IPS-20b (cell line): ENCODE data around the gene TRAF5.
"Not testable (repeated sequence)": the region's sequence is repeated elsewhere in the genome, so short reads cannot be mapped to it uniquely, and the experiment has no call there.

ENCODE experiments used
- H3K27ac ChIP-seq: one replicate; pipeline ENCODE4 v1.5.1; 2013; ENCODE audit warnings: low read length
- H3K27me3 ChIP-seq: 2 replicates; pipeline ENCODE4 v1.6.1; 2013; ENCODE audit warnings: mild to moderate bottlenecking, low read length, inconsistent platforms; ENCODE audit not compliant: insufficient read depth
- H3K36me3 ChIP-seq: 2 replicates; pipeline ENCODE4 v1.6.1; 2013; ENCODE audit warnings: low read depth, mild to moderate bottlenecking, inconsistent platforms, low read length, moderate library complexity; ENCODE audit not compliant: insufficient read depth
- H3K4me1 ChIP-seq: 2 replicates; pipeline ENCODE4 v1.6.1; 2013; ENCODE audit warnings: mild to moderate bottlenecking, control low read depth, inconsistent platforms, low read length, moderate library complexity; ENCODE audit not compliant: insufficient read depth
- H3K4me3 ChIP-seq: 2 replicates; pipeline ENCODE4 v1.5.1; 2013; ENCODE audit warnings: mild to moderate bottlenecking, low read length, inconsistent platforms
- H3K9ac ChIP-seq: 2 replicates; pipeline ENCODE4 v1.6.1; 2013; ENCODE audit warnings: low read depth, mild to moderate bottlenecking, inconsistent platforms, low read length, moderate library complexity
- H3K9me3 ChIP-seq: 2 replicates; pipeline ENCODE4 v1.6.1; 2013; ENCODE audit warnings: mild to moderate bottlenecking, low read depth, low read length, inconsistent platforms; ENCODE audit not compliant: insufficient read depth

The TRAF5 gene

DNA sequence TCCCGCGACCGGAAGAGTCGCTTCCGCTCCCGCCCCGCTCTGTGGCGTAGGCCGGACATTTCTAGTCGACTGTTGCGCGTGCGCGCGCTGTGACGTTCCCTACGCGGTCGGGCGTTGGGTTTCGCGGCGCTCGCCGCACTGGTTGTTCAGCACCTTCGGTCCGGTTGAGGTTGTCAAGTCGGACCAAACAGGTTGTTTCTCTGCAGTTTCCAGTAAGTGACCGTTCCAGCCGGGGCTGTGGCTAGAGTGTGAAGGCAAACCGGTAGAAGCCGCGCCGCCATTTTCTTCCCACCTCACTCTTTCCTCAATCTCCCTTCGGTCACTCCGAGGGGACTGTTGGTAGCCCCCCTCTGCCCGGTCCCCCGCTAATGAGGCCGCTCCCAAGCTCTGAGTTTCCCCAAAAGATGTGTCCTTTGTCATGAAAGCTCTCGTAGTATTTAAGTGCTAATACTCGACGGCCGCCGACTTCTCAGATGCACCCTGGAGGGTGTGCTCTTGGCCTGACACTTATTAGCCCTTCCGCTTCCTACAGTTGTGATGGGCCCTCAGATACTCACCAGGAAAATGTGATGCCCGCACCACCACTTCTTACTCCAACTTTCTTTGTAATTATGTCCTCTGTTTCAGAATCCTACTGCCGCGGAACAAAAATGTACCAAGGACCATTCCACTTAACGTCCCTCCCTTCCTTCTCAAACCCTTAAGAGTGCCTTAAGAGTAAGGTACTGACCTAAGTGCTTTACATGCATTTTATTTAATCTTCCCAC, 56.3 kb downstream of the TRAF5 start:
- H3K4me1 ChIP-seq: peaks cover 13% of the 10 kb centered on the region; the same call in 1 of the 2 replicates
- H3K9ac ChIP-seq: peak overlapping the region; percentile 89
- H3K36me3 ChIP-seq: no peaks in the 10 kb centered on the region
- peak overlapping the region; percentile 85 for H3K4me3 ChIP-seq
- H3K9me3 ChIP-seq: no peaks in the 10 kb centered on the region
- H3K27me3 ChIP-seq: no peaks in the 10 kb centered on the region
- H3K27ac ChIP-seq: peak overlapping the region; percentile 22

DNA sequence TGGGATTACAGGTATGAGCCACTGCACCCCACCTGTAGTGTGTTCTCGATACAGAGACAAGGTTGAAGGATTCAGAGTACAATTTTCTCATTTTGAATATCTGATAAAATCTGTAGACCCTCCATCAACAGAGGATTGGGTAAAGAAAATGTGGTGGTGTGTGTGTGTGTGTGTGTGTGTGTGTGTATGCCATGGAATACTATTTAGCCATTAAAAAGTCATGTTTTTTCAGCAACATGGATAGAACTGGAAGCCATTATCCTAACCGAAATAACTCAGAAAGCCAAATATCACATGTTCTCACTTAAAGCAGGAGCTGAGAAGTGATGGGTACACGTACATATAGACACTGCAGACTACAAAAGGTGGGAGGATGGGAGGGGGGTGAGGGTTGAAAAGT, 57.9 kb downstream of the TRAF5 start:
- Histone ChIP-seq H3K4me1 (peaks cover 6% of the 10 kb centered on the region; the same call in 1 of the 2 replicates), H3K27me3 (no peaks in the 10 kb centered on the region), H3K9me3 (no peaks in the 10 kb centered on the region), H3K36me3 (no peaks in the 10 kb centered on the region), H3K27ac (no peak overlapping the region), H3K9ac (no peak overlapping the region), H3K4me3 (no peak overlapping the region)

DNA sequence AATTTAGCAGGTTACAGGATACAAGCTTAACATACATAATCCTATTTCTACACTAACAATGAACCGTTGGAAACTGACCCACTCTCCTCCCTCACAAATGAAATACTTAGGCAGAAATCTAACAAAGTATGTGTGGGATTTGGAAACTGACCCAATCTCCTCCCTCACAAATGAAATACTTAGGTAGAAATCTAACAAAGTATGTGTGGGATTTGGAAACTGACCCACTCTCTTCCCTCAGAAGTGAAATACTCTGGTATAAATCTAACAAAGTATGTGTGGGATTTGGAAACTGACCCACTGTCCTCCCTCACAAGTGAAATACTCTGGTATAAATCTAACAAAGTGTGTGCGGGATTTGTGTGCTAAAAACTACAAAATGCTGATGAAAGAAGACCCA, 60.3 kb downstream of the TRAF5 start:
- Histone ChIP-seq H3K9me3 (no peaks in the 10 kb centered on the region), H3K27me3 (no peaks in the 10 kb centered on the region), H3K4me1 (peaks cover 6% of the 10 kb centered on the region; the same call in 1 of the 2 replicates), H3K27ac (no peak overlapping the region), H3K4me3 (no peak overlapping the region), H3K36me3 (no peaks in the 10 kb centered on the region), H3K9ac (no peak overlapping the region)

DNA sequence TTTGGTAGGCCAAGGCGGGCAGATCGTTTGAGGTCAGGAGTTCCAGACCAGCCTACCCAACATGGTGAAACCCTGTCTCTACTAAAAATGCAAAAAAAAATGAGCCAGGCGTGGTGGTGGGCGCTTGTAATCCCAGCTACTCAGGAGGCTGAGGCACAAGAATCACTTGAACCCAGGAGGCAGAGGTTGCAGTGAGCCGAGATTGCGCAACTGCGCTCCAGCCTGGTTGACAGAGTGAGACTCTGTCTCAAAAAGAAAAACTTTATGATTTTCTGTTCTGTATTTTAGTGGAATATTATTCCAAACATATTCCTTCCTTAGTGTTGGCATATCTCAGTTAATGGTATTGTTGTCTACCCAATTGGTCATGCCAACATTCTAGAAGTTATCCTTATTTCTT, 64.2 kb downstream of the TRAF5 start:
- not testable (repeated sequence) for H3K27ac ChIP-seq, H3K4me1 ChIP-seq, H3K9me3 ChIP-seq, H3K9ac ChIP-seq, H3K36me3 ChIP-seq, H3K27me3 ChIP-seq, H3K4me3 ChIP-seq

DNA sequence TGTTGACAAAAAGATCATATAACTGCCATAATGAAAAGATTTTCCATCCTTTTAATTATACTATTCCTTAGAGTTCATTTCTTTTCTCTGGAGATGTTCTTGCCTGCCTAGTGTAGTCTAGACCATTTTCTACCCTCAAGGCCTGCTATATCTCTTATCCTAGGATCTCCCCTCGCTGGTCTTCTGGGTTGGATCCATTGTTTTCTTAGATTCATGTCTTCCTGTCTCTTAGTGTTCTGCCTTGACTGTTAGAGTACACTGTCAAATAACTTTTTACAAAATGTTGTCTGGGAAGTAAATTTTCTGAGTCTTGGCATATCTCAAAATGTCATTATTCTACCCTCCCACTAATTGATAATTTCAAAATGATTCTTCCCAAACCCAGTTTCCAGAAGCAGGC, 66.6 kb downstream of the TRAF5 start:
- Histone ChIP-seq H3K9ac (no peak overlapping the region), H3K27me3 (no peaks in the 10 kb centered on the region), H3K4me3 (no peak overlapping the region), H3K36me3 (no peaks in the 10 kb centered on the region), H3K27ac (no peak overlapping the region), H3K4me1 (peaks cover 2% of the 10 kb centered on the region; the same call in 1 of the 2 replicates), H3K9me3 (no peaks in the 10 kb centered on the region)

DNA sequence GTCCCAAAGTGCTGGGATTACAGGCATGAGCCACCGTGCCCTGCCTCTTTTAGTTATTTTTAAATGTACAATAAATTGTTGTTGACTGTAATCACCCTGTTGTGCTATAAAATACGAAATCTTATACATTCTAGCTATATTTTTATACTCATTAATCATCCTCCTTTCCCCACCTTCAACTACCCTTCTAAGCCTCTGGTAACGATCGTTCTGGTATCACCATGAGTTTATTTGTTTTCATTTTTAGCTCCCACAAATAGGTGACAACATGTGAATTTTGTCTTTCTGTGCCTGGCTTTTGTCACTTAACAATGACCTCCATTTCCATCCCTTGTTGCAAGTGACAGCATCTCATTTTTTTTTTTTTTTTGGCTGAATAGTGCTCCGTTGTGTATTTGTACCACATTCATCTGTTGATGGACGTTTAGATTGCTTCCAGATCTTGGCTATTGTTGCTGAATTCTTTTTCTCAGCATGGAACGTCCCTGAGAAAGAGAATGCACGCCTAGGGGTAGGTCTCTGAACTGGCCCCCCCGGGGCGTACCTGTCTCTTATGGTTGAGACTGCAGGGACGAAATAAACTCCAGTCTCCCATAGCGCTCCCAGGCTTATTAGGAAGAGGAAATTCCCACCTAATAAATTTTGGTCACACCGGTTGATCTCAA, 71.8 kb downstream of the TRAF5 start:
- not testable (repeated sequence) for H3K9ac ChIP-seq, H3K36me3 ChIP-seq, H3K27ac ChIP-seq, H3K27me3 ChIP-seq, H3K9me3 ChIP-seq
- peak overlapping the region; percentile 84; the same call in 1 of the 2 replicates for H3K4me3 ChIP-seq
- peaks cover 20% of the 10 kb centered on the region; the same call in 1 of the 2 replicates for H3K4me1 ChIP-seq

DNA sequence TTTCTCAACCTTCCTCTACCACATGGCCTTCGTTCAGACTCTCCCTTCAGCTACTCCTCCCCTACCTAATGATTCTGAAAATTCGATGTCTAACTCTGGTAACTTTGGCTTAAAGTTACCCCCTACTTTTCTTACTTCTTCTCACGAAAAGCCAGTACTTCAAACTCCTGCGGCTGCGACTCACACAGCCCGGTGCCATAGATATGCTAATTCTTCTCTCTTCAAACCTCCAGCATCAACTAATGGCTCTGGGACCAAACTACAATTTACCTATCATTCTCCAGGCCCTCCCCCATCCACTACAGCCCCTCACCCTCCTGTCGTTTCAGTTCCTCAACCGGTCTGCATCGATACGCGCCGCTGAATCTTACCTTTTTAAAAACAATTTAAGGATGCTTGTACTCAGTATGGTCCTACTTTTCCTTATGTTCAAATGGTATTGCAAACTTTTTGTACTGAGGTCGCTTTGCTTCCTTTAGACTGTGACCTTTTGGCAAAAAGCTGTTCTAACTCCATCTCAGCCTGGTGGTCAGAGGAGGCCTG, 73.3 kb downstream of the TRAF5 start:
- H3K4me1 ChIP-seq: peaks cover 20% of the 10 kb centered on the region; the same call in 1 of the 2 replicates
- H3K27ac ChIP-seq: peak overlapping the region; percentile 96
- H3K36me3 ChIP-seq, H3K27me3 ChIP-seq, H3K9me3 ChIP-seq: not testable (repeated sequence)
- peak overlapping the region; percentile 90 for H3K9ac ChIP-seq
- H3K4me3 ChIP-seq: peak overlapping the region; percentile 84

DNA sequence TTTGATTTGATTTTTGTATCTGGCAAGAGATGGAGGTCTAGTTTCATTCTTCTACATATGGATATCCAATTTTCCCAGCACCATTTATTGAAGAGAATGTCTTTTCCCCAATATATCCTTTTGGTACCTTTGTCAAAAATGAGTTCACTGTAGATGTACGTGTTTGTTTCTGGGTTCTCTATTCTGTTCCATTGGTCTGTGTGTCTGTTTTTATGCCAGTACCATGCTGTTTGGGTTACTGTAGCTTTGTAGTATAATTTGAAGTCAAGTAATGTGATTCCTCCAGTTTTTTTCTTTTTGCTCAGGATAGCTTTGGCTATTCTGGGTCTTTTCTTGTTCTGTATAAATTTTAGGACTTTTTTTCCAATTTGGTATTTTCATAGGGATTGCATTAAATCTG, 75.1 kb downstream of the TRAF5 start:
- H3K27me3 ChIP-seq, H3K9ac ChIP-seq: not testable (repeated sequence)

DNA sequence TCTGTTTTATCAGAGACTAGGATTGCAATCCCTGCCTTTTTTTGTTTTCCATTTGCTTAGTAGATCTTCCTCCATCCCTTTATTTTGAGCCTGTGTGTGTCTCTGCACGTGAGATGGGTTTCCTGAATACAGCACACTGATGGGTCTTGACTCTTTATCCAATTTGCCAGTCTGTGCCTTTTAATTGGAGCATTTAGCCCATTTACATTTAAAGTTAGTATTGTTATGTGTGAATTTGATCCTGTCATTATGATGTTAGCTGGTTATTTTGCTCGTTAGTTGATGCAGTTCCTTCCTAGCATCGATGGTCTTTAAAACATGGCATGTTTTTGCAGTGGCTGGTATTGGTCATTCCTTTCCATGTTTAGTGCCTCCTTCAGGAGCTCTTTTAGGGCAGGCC, 79.5 kb downstream of the TRAF5 start:
- H3K27ac ChIP-seq, H3K27me3 ChIP-seq, H3K4me3 ChIP-seq, H3K4me1 ChIP-seq, H3K9ac ChIP-seq: not testable (repeated sequence)
- peaks cover 34% of the 10 kb centered on the region for H3K9me3 ChIP-seq
- peaks cover 13% of the 10 kb centered on the region; the same call in 1 of the 2 replicates for H3K36me3 ChIP-seq

More for the DNA sequence above, 75.1 kb downstream of the TRAF5 start:
- H3K36me3 ChIP-seq, H3K4me3 ChIP-seq, H3K9me3 ChIP-seq, H3K27ac ChIP-seq: not testable (repeated sequence)
- H3K4me1 ChIP-seq: peaks cover 20% of the 10 kb centered on the region; the same call in 1 of the 2 replicates

DNA sequence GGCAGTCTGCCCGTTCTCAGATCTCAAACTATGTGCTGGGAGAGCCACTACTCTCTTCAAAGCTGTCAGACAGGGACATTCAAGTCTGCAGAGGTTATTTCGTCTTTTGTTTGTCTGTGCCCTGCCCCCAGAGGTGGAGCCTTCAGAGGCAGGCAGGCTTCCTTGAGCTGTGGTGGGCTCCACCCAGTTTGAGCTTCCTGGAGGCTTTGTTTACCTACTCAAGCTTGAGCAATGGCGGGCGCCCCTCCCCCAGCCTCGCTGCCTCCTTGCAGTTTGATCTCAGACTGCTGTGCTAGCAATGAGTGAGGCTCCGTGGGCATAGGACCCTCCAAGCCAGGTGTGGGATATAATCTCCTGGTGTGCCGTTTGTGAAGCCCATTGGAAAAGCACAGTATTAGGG, 81.1 kb downstream of the TRAF5 start:
- not testable (repeated sequence) for H3K4me3 ChIP-seq, H3K27ac ChIP-seq, H3K9ac ChIP-seq, H3K4me1 ChIP-seq, H3K27me3 ChIP-seq
- Histone ChIP-seq H3K36me3 (peaks cover 13% of the 10 kb centered on the region; the same call in 1 of the 2 replicates), H3K9me3 (peaks cover 27% of the 10 kb centered on the region)

DNA sequence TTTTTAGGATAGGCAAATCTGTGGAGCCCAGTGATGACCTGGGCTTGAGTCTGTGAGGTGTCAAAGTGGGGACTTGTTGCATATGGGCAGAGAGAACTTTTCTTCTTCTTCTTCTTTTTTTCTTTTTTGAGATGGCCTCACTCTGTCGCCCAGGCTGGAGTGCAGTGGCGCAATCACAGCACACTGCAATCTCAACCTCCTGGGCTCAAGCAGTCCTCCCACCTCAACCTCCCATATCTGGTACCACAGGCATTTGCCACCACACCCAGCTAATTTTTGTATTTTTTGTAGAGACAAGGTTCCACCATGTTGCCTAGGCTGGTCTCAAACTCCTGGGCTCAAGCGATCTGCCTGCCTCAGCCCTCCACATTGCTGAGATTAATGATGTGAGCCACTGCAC, 85.0 kb downstream of the TRAF5 start:
- Histone ChIP-seq H3K9ac (no peak overlapping the region), H3K4me1 (no peaks in the 10 kb centered on the region), H3K4me3 (no peak overlapping the region), H3K9me3 (peaks cover 34% of the 10 kb centered on the region), H3K36me3 (peaks cover 13% of the 10 kb centered on the region; the same call in 1 of the 2 replicates), H3K27ac (no peak overlapping the region), H3K27me3 (no peaks in the 10 kb centered on the region)

DNA sequence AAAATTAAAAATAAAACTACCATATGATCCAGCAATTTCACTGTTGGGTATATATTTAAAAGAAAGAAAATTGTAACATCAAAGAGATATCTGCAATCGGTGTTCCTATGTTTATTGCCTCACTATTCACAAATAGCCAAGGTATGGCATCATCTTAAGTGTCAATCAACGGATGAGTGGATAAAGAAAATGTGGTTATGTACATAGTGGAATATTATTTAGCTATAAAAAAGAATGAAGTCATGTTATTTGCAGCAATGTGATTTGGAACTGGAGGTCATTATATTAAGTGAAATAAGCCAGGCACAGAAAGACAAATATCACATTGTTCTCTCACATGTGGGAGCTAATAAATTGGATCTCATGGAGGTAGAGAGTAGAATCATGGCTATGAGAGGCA, 89.1 kb downstream of the TRAF5 start:
- H3K27ac ChIP-seq: no peak overlapping the region
- peak overlapping the region; percentile 21; the same call in 1 of the 2 replicates for H3K4me3 ChIP-seq
- 0 out of 2 replicates have a peak, but pooled peaks cover 7% of the 10 kb centered on the region for H3K9me3 ChIP-seq
- H3K36me3 ChIP-seq: no peaks in the 10 kb centered on the region
- no peaks in the 10 kb centered on the region for H3K27me3 ChIP-seq
- H3K4me1 ChIP-seq: peaks cover 7% of the 10 kb centered on the region; the same call in 1 of the 2 replicates
- H3K9ac ChIP-seq: no peak overlapping the region
